AG10803 (cell line): Measurements from ENCODE around the gene SMIM1.

ENCODE experiments used
- DNase-seq: peaks from one replicate; pipeline ENCODE4 v3.0.0; 2010; ENCODE audit warnings: low read depth
- H3K4me3 ChIP-seq: 2 replicates; pipeline ENCODE4 v1.5.1; 2011; ENCODE audit warnings: mild to moderate bottlenecking, low read length, control low read depth
- TF ChIP-seq, protein P1 (sequence below): conservative IDR thresholded peaks from 2 replicates; pipeline ENCODE4 v1.5.1; 2011; ENCODE audit warnings: mild to moderate bottlenecking, low read length, control low read depth, inconsistent platforms

Gene SMIM1

GRCh38 chr1:3822421-3822820, 49.9 kb downstream of the SMIM1 start:
- no peak overlapping the region for H3K4me3 ChIP-seq
- no peak for DNase-seq
- TF ChIP-seq, protein P1, sequence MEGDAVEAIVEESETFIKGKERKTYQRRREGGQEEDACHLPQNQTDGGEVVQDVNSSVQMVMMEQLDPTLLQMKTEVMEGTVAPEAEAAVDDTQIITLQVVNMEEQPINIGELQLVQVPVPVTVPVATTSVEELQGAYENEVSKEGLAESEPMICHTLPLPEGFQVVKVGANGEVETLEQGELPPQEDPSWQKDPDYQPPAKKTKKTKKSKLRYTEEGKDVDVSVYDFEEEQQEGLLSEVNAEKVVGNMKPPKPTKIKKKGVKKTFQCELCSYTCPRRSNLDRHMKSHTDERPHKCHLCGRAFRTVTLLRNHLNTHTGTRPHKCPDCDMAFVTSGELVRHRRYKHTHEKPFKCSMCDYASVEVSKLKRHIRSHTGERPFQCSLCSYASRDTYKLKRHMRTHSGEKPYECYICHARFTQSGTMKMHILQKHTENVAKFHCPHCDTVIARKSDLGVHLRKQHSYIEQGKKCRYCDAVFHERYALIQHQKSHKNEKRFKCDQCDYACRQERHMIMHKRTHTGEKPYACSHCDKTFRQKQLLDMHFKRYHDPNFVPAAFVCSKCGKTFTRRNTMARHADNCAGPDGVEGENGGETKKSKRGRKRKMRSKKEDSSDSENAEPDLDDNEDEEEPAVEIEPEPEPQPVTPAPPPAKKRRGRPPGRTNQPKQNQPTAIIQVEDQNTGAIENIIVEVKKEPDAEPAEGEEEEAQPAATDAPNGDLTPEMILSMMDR: no peak

DNA sequence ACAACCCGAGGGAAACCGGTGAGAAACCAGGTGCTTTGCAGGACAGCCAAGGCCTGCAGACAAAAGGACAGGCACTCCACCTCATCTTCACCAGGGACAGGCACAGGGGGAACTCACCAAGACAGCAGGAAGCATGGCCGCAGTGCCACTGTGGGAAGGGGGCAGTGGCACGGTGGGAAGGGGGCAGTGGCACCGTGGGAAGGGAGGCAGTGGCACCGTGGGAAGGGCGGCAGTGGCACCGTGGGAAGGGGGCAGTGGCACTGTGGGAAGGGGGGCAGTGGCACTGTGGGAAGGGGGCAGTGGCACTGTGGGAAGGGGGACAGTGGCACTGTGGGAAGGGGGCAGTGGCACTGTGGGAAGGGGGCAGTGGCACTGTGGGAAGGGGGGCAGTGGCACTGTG, 52.1 kb downstream of the SMIM1 start:
- no peak for DNase-seq
- no peak overlapping the region for H3K4me3 ChIP-seq
- TF ChIP-seq, protein P1: no peak

DNA sequence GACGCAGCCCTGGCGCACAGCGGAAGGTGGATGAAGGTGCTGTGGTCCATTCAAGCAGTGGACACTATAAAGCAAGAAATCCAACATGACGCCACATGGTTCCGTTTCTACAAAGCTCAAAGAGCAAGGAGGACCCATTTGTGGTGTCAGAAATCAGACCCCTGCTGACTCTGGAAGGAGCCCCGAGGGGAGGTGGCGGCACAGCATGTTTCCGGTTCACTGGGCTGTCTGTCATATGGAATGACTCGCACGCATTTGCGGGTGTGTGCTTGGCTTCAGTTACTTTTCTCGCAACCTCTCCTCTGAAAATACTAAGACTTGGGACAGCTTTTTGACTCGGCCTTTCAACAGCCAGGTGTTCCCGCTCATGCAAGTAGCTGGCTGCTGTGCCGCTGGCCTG, 52.8 kb downstream of the SMIM1 start:
- DNase-seq: no peak
- TF ChIP-seq, protein P1: no peak
- H3K4me3 ChIP-seq: no peak overlapping the region
